Measurements from ENCODE around the gene RWDD4. TPM values are rescaled to one million over a fixed set of nuclear protein-coding genes. Genes with fewer than 3 reads are reported as not detected.
A peak's percentile ranks its signal among the peaks of the same experiment; 100 is the strongest.

RWDD4 gene
- 25.8 TPM for polyA plus RNA-seq (2013, experiment 1 of 2; ENCODE audit: insufficient read length)
- 33.7 TPM for polyA plus RNA-seq (2013, experiment 2 of 2; ENCODE audit: insufficient read length)

- DNase-seq: peak; percentile 100
Observed at GRCh38 chr4:183659029-183659871, at the start of gene RWDD4, which contains the start of gene TRAPPC11. Gene RWDD4, minus strand, starts transcription at chr4:183659185. Its CDS starts 233 bp downstream, at chr4:183658952. Gene TRAPPC11, plus strand, starts transcription at chr4:183659293. Its CDS starts 4,575 bp downstream, at chr4:183663868.

- DNase-seq: no peak
Observed at GRCh38 chr4:183702492-183702891, 43.5 kb upstream of the RWDD4 start.

DNA sequence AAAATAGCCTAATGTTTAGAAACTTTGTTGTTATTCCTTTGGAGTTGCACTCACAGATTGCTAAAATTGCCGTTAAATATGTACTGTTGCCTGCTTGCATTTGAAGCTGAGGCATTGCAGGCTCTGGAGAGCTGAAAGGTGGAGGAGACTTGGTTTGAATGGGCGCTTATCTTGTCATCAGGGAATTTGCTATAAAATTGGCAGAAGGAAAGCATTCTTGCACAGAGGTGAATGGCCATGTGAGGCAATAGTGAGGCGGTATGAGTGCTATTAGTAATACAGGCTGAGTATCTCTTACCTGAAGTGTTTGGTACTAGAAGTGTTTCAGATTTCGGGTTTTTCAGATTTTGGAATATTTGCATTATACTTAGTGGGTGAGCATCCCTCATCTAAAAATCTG is 41.4 kb upstream of the RWDD4 start:
- DNase-seq: no peak

DNA sequence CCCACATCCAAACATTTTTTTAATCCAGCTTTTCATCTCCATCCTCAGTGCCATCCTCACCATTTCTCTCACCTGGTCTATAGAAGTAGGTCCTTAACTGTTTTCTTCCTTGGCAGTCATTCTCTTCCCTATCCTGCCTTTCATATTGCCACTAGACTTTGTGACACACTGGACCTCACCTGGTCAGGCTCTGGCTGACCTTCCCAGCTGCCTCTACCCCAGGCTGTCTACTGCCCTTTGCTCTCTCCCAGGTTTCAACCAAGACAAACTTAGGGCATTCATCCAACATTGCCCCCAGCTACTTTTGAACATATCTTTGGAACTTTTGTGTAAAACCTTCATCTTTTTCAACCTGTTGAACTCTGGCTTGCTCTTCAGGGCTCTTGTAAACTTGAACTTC is 39.9 kb upstream of the RWDD4 start:
- DNase-seq: no peak

DNA sequence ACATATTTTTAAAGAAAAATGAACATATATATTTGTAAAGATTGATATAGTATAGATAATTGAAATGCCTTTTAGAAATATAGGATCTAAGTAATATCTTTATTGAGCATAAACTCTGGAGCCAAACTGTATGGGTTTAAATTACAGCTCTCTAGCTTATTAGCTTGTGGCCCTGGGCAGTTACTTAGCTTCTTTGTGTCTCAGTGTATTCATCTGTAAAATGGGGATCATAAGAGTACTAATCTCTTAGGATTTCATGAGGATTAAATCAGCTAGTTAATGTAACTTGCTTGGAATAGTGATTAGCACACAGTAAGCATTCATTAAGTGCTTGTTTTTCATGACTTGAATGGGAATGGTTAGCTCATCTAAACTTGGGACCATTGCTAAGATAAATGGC is 32.9 kb upstream of the RWDD4 start:
- no peak for DNase-seq

DNA sequence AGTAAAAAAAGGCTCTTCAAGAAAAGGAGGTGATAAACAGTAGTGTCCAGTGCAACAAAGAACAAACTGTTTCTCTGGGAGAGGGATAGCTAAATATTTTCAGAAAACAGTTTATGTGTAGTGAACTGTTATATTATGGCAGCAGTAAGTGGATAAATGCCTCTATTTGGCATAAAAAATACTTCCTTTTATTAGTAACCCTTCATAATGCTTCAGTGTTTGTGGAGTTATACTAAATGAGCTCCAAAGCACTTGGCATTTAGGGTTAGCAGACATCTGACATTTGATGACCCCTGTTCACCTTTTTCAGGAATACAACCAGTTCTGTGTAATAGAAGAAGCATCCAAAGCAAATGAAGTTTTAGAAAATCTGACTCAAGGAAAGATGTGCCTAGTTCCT is 32.0 kb upstream of the RWDD4 start:
- DNase-seq: no peak

DNA sequence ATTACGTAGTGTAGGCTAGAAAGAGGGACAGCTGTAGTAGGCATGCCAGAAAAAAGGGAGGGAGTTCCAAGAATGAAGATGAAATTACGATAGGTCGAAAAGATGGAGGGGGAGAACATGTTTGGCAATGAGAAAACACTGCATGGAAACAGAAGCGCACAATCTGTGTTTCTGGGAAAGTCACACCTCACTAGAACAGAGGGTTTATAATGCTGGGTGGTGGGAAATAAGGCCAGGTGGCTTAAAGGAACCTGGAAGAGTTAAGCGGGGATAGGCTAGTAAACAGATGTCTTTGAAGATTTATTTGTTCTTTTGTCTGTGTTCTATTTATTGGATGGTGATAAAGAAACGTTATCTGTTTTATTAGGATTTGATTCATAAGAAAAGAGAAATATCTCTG is 29.2 kb upstream of the RWDD4 start:
- no peak for DNase-seq

GRCh38 chr4:183686461-183686860 is 27.5 kb upstream of the RWDD4 start:
- DNase-seq: no peak

GRCh38 chr4:183681119-183681518 is 22.1 kb upstream of the RWDD4 start:
- DNase-seq: no peak

- peak; percentile 38 for DNase-seq
Observed at GRCh38 chr4:183675625-183676024, 16.6 kb upstream of the RWDD4 start.

- DNase-seq: no peak
Observed at GRCh38 chr4:183674153-183674552, 15.2 kb upstream of the RWDD4 start.

GRCh38 chr4:183670960-183671555 is 12.1 kb upstream of the RWDD4 start:
- DNase-seq: no peak

DNA sequence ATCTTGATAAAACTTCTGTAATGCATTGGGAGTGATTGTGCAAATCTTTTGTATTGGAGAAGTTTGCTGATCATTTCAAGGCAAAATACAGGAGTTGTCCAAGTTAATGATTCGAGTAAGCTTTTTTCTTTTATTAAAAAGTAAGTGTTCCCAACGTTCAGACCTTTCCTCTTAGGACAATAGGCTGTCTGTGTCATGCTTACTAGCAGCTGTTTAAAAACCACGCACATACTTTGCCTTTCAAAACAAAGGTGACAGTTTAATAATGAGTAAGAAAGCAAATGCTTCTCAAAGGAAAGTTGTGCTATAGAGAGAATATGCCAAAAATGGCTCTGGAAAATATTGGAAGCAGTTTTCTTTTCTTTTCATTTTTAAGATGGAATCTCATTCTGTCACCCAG is 11.3 kb upstream of the RWDD4 start:
- no peak for DNase-seq

- DNase-seq: no peak
Observed at GRCh38 chr4:183666088-183666487, 7.1 kb upstream of the RWDD4 start.

DNA sequence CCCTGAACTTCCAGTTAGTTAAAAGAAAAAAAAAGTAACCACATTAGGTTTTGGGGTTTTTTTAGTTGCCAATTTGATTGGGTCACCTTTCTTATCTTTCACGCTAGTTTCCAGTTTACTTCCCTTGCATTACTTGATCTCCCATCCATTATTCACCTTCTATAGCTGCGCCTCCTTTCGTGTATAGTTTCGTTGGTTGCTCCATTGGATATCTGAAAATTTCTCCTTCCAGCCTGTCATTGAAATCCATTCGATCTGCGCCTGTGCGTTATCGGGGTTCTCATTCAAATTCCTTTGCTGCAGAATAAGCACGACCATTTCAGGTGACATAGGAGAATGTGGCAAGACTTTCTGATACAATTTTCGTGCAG is 872 bp upstream of the RWDD4 start:
- no peak for DNase-seq

GRCh38 chr4:183658362-183659028 is 490 bp downstream of the RWDD4 start:
- DNase-seq: no peak

DNA sequence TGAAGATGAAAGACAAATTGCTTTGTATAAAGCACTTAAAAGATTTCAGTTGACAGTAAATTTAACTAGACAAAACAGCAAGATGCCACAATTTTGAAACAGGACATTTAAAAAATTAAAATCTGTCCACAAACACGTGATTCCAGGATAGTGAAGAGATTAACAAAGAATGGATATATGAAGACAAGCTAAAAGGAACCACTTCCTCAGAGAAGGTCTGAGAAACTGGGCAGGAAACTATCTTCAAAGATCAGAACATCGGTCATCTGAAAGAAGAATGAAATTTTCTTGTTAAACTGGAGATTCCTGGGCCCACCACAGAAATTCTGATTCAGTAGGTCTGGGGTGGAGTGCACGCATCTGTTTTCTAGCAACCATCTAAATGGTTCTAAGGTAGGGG is 1.4 kb downstream of the RWDD4 start:
- DNase-seq: no peak

- no peak for DNase-seq
Observed at GRCh38 chr4:183645326-183645725, 13.7 kb downstream of the RWDD4 start.

- DNase-seq: peak; percentile 65
Observed at GRCh38 chr4:183639291-183639690, 19.7 kb downstream of the RWDD4 start.

GRCh38 chr4:183638436-183638835 is 20.5 kb downstream of the RWDD4 start:
- DNase-seq: peak; percentile 70

- peak; percentile 40 for DNase-seq
Observed at GRCh38 chr4:183637461-183637860, 21.5 kb downstream of the RWDD4 start.

DNA sequence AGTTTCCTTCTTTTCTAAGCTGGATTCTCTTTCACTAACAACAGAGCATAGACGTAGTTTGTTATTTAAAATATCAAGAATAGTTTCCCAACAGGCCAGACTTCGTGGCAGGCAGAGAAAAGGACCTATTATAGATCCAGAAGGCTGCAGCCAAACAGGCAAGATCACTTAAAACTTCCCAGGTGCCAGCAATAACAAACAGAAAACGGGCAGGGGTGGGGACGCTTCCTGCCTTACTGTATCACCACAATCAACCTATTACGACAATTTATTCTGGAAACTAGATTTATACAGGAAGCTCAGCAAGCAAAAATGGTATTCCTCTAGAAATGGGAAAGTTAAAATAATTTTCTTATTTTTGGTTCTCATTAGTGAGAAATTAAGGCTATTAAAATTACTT is 22.1 kb downstream of the RWDD4 start:
- DNase-seq: peak; percentile 19

GRCh38 chr4:183636503-183636902 is 22.5 kb downstream of the RWDD4 start:
- no peak for DNase-seq

All from fibroblast of skin of scalp (primary cell).